ENCODE data around the gene NSD2.

NSD2 gene

DNA sequence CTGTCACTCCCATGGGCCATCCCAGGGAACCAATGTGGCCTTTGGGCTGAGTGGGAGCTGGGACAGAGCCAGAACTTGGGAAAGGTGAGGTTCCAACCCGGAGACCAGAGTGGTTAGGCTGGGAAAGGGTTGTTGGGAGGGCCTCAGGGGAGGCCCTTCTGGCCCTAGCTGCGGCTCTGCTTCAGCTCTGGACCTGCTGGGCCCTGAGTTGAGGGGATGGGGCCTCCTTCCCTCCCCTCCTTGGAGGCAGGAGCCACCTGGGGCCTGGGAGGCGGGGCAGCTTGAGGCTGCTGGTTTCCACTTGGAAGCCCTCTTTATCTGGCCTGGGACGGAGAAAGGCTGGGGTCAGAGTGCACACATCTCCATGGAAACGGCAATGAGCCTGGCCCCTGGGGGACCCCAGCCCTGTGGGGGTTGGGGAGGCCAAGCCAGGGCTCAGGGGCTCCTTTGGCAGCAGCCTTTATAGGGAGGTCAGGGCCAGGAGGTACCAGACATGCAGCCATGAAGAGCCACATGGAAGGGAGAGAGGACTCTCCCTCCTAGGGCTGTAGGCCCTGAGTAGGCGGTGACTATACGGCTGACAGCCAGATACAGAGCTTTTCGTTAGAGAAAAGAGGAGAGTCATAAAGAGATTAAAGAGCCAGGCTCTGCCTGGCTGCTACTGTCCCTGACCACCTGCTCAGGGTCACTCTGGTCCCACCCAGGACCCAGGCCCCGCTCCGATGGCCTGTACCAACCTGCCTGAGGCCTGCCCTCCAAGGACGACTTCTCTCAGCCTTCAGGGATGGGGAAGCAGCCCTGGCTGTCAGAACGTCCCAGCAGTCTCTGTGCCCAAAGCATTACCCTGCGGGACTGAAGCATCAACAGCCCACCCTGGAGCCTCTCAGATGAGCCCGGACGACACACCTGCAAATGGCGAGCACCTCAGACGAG lies 6.9 kb upstream of the NSD2 start:
- H3K4me3 ChIP-seq (ENCODE audit: low read depth, low read length), result no peak overlapping the region
- TF ChIP-seq, protein P1, sequence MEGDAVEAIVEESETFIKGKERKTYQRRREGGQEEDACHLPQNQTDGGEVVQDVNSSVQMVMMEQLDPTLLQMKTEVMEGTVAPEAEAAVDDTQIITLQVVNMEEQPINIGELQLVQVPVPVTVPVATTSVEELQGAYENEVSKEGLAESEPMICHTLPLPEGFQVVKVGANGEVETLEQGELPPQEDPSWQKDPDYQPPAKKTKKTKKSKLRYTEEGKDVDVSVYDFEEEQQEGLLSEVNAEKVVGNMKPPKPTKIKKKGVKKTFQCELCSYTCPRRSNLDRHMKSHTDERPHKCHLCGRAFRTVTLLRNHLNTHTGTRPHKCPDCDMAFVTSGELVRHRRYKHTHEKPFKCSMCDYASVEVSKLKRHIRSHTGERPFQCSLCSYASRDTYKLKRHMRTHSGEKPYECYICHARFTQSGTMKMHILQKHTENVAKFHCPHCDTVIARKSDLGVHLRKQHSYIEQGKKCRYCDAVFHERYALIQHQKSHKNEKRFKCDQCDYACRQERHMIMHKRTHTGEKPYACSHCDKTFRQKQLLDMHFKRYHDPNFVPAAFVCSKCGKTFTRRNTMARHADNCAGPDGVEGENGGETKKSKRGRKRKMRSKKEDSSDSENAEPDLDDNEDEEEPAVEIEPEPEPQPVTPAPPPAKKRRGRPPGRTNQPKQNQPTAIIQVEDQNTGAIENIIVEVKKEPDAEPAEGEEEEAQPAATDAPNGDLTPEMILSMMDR (IDR thresholded peaks at IDR 0.05; ENCODE audit: low read depth, low read length, missing control alignments), result no peak
- DNase-seq (ENCODE audit: low read depth), result no peak

DNA sequence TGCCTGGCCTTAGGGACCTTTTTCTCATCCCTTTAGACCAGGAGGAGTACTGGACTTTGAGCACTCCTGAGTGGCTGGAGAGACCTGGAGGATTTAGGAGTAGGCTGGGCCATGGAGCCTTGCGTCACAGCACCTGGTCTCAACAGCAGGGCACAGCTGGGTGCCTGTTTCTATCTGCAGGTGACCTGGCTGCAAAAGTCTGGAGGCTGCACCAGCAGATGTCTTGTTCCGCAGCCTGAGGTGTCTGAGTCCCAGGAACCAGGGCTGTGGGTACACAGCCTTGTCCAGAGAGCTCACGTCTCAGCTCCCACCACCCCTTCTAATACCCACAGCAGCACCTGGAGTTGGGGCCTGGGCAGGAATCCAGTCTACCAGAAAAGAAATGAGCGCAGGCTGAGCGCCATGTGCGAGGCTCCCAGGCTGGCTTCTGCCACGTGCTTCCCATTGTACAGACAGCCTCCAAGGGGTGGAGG lies 5.0 kb upstream of the NSD2 start:
- no peak overlapping the region for H3K4me3 ChIP-seq (ENCODE audit: low read depth, low read length)
- TF ChIP-seq, protein P1 (IDR thresholded peaks at IDR 0.05; ENCODE audit: low read depth, low read length, missing control alignments), result no peak
- DNase-seq (ENCODE audit: low read depth), result no peak

DNA sequence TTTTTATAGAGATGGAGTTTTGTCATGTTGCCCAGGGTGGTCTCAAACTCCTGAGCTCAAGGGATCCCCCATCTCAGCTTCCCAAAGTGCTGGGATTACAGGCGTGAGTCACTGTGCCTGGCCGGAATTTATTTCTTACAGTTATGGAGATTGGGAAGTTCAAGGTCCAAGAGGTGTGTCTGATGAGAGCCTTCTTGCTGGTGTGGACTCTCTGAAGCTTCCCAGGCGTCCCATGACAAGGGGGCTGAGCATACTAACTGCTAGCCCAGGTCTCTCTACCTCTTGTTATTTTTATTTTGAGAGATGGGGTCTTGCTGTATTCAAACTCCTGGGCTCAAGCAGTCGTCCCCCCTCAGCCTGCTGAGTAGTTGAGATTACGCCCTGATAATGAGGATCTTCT lies 2.9 kb upstream of the NSD2 start:
- H3K4me3 ChIP-seq (ENCODE audit: low read depth, low read length), result no peak overlapping the region
- no peak for DNase-seq (ENCODE audit: low read depth)
- TF ChIP-seq, protein P1 (IDR thresholded peaks at IDR 0.05; ENCODE audit: low read depth, low read length, missing control alignments), result no peak

DNA sequence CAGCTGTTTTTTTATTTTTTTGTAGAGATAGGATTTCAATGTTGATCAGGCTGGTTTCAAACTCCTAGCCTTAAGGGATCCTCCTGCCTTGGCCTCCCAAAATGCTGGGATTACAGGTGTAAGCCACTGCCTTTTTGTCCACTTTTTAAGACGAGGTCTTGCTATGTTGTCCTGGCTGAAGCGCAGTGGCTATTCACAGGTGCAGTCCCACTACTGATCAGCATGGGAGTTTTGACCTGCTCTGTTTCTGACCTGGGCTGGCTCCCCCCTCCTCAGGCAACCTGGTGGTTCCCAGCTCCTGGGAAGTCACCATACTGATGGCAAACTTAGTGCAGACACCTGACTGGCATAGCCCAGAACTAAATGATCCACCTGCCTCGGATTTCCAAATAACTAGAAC lies 2.3 kb upstream of the NSD2 start:
- TF ChIP-seq, protein P1 (IDR thresholded peaks at IDR 0.05; ENCODE audit: low read depth, low read length, missing control alignments), result no peak
- no peak overlapping the region for H3K4me3 ChIP-seq (ENCODE audit: low read depth, low read length)
- no peak for DNase-seq (ENCODE audit: low read depth)

DNA sequence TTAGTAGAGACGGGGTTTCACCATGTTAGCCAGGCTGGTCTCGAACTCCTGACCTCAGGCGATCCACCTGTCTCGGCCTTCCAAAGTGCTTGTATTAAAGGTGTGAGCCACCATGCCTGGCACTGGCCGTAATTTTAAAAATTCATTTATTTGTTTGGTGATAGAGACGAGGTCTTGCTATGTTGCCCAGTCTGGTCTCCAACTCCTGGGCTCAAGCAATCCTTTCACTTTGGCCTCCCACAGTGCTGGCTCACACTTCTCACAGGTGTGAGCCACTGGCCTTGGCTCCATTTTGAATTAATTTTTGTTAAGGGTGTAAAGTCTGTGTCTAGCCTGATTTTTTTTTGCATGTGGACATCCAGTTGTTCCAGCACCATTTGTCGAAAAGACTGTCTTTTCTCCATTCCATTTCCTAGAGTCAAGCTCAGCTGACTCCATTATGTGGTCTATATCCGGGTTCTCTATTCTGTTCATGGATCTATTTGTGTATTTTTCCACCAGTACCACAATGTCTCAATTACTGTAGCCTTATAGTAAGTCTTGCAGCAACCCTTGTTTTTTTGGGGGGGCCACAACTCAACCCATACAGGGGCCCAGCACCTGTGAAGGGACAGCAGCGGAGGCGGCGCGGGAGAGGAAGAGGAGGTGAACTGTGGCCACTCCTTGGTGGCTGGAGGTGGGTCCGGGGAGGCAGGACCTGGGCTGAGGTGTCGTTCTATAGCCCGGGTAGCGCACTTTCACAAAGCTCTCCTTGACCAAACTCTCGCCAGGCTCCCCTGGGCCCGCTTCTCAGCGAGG lies 1.5 kb upstream of the NSD2 start:
- H3K4me3 ChIP-seq (ENCODE audit: low read depth, low read length), result peak overlapping the region; percentile 90
- DNase-seq (ENCODE audit: low read depth), result no peak
- TF ChIP-seq, protein P1 (IDR thresholded peaks at IDR 0.05; ENCODE audit: low read depth, low read length, missing control alignments), result no peak

DNA sequence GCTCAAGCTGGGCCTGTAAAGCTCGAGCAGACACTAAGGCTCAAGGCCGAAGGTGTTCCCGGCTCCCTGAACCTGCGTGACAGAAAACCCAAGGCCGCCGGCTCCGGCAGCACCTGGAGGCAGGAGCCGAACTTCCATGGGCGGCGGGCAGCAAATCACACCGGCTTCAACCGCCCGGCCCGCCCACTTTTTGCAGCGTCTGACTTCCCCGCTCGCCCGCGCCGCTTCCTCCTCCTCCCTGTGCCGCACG lies 940 bp upstream of the NSD2 start:
- TF ChIP-seq, protein P1 (IDR thresholded peaks at IDR 0.05; ENCODE audit: low read depth, low read length, missing control alignments), result no peak
- peak; percentile 53 for DNase-seq (ENCODE audit: low read depth)
- H3K4me3 ChIP-seq (ENCODE audit: low read depth, low read length), result peak overlapping the region; percentile 90

Measured in GM12864 (cell line).